Left ventricle myocardium superior (tissue), 1 donor: Measurements from ENCODE around the gene FTCDNL1. TPM values are rescaled to one million over a fixed set of nuclear protein-coding genes. Genes with fewer than 3 reads are reported as not detected.

Source experiments
- ATAC-seq: fragments of 200-7000 bp; cut with Tn5 transposase; one replicate; pipeline ENCODE4 v1.9.1; 2020; ENCODE audit warnings: mild to moderate bottlenecking, moderate library complexity
- DNase-seq: peaks from one replicate; pipeline ENCODE4 v3.0.0-alpha.2; 2020
- intact Hi-C: fragments of 100-400 bp; cut with micrococcal nuclease; formaldehyde crosslinking; loops from one replicate; pipeline ENCODE4 v1.11.0; 2022
- total RNA-seq: library from RNA; stranded (reverse); fragmentation: NEBNext Ultra II Directional; extraction: Animal tissue kit (Norgen Biotek cat#: 25700); gene quantifications from one replicate; pipeline ENCODE4 v1.2.1, GENCODE V29; 2021
- donor health status: DM: no; HTN: yes; CAD: no; lungs with severe emphysema.

FTCDNL1 gene
- total RNA-seq, 1 donor from 2014 or later: 2.0 TPM

GRCh38 chr2:199756211-199756610 is 94.8 kb downstream of the FTCDNL1 start:
- intact Hi-C loops: no loop called here
- DNase-seq (no peak), ATAC-seq (no peak)

DNA sequence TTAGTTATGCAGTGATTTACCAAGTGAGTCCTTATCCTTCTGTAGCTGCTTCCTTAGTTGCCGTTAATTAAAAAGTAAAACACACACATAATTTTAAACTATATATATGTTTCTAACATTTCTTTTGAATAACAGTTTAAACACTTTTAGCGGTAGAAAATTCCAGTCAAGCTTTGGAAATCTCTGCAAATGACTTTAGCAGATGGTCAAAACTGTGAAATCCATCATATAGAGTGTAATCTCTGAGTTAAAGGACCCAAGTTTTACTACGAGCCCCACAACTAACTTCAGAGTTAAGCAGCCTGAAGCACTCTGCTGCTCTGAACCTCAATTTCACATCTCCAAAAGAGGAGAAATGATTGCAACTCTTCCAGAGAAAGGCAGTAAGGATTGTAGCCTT is 96.2 kb downstream of the FTCDNL1 start:
- intact Hi-C loops: no loop called here
- no peak for ATAC-seq
- DNase-seq: no peak

DNA sequence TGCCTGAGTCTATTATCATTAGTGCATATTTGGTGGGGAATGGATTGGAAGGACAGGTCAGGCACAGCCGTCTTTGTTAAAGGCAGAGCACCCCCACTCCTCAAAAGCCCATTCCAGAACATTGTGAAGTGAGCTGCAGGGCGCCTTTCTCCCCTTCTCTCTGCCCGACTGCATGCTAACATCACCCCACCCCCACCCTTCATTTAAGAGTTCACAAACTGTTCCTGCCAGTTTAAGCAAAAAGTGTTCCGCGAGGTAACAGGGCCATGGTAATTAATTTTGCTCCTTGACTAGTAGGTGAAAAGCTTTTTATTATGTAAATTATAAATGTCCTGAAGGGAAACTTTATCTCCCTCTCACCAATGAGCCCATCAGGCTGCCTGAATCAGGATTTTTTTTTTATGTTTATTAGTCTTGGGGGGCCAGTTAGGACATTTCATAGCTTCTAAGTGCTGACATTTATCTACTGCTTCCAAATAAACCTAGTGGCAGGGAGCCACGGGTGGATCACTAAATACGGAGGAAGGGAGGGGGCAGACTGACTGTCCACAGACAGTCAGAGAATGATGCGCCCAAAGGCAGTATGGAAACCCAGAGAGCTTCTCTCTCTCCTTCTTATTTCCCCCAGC is 99.4 kb downstream of the FTCDNL1 start:
- ATAC-seq: no peak
- intact Hi-C loops: no loop called here
- no peak for DNase-seq

- DNase-seq (no peak), ATAC-seq (no peak)
- intact Hi-C loops: loop anchor here (10.0 kb wide), 1 partner anchor 1435 kb away; no protein-coding TSS in a partner anchor
Observed at GRCh38 chr2:199749571-199749970, 101.4 kb downstream of the FTCDNL1 start.

DNA sequence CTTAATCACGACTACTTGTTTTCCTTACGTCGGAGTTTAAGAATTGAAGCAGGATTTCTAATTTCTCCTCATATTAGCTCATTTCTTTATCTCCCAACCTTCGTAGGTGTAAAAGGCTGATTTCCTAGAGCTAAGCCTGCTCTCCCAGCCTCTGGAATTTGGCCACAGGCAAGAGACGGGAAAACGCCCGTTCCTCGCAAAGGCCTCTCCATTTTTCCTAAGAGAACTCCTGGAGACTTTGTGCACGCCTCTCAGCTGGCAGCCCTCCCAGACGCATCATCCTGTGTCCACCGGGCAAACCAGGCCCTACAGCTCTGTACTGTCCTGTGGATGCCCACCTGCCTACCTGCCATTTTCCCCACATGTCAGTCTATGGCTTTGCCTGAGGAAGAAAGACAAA is 106.3 kb downstream of the FTCDNL1 start:
- no peak for ATAC-seq
- intact Hi-C loops: loop anchor here (10.0 kb wide), 1 partner anchor 1430 kb away; no protein-coding TSS in a partner anchor
- no peak for DNase-seq

DNA sequence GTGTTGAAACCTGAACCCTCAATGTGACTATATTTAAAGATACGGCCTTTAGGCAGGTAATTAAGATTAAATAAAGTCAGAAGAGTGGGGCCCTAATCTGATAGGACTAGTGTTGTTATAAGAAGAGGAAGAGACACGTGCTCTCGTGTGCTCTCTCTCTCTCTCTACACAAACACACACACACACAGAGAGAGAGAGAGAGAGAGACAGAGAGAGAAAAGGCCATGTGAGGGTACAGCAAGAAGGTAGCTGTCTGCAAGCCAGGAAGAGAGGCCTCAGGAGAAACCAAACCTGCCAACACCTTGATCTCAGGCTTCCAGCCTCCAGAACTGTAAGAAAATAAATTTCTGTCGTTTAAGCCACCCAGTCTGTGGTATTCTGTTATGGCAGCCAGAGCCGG is 106.7 kb downstream of the FTCDNL1 start:
- ATAC-seq: no peak
- intact Hi-C loops: loop anchor here (10.0 kb wide), 1 partner anchor 1429 kb away; no protein-coding TSS in a partner anchor
- DNase-seq: no peak

DNA sequence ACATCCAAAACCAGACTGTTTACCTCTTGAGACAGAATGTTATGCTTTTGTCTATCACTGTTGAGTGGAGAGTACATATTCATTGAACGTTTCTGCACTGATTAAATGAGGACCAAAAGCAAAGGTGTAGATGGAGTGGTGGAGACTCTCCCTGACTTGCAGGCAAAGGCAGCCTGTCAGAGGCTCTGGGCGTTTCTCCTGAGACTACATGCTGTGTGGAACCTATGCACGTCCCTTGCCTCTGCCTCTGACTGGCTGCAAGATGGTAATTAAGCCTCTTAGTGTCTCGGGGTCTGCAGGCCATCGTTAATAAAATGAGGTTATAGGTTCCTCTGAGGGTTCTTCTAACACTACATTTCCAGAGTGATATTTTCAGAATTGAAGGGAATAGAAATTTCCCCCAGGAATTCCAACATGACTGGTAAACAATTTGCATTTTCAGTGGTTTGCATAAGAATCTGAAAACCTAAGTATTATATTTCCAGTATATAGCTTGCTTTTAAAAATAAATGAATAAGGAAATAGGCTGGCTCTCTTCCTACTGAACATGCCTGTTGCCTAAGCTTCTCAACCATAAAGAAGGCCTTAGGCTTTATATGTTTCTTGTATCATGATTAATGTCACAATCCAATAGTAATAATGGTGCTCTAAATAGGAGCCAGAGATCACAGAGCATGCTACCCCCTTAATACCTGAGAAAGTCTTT is 107.4 kb downstream of the FTCDNL1 start:
- ATAC-seq: no peak
- no peak for DNase-seq
- intact Hi-C loops: loop anchor here (10.0 kb wide), 1 partner anchor 1429 kb away; no protein-coding TSS in a partner anchor

DNA sequence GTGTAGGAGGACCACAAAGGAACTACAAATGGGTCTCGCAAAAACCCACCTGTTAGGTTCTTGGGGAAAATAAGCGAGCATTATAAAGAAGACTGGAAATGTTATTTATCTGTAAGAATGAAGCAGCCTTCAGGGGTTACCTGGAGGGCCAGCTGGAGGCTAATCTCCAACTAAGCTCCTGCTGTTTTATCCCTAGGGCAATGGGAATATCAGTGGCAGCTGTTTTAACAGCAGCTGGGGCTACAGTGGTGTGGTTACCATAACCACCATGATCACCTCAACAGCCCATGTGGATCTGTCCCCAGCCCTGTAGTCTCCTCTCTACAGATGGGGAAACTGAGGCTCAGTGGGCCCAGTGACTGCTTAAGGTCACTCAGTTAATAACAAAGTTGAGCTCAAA is 108.1 kb downstream of the FTCDNL1 start:
- no peak for DNase-seq
- intact Hi-C loops: loop anchor here (10.0 kb wide), 1 partner anchor 1428 kb away; no protein-coding TSS in a partner anchor
- ATAC-seq: no peak

GRCh38 chr2:199740111-199740428 is 110.9 kb downstream of the FTCDNL1 start:
- intact Hi-C loops: loop anchor here (10.0 kb wide), 1 partner anchor 1425 kb away; no protein-coding TSS in a partner anchor
- no peak for ATAC-seq
- no peak for DNase-seq

DNA sequence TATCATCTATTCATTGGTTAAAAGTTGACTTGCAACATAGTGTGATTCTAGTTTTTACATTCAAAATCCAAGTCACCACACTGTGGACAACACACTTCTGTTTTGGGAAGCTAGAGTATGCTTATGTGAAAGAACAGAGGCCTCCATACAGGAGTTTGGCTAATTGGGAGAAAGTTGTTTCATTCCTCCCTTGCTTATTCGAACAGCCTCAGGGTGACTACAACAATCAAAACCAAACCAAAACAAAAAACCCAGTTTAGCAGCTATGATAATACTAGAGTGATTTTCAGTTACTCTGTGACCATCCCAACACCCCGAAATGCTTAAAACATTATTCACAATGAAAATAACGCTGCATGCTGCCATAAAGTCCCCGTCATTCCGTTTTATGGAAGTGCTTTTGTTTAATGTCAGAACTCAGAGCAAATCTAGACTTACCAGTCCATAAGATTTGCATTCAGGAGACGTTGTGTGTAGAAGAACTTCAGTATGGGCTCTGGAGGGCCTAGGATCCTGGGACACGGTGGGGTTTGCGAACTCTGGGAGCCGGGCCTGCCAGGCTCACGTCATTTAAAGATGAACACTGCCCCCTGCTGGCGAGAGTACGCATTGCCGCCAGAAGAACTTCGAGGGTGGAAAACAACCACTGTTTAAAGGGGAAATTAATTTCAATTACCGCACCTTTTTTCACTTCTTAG is 111.4 kb downstream of the FTCDNL1 start:
- peak; percentile 32 for ATAC-seq
- DNase-seq: peak; percentile 77

DNA sequence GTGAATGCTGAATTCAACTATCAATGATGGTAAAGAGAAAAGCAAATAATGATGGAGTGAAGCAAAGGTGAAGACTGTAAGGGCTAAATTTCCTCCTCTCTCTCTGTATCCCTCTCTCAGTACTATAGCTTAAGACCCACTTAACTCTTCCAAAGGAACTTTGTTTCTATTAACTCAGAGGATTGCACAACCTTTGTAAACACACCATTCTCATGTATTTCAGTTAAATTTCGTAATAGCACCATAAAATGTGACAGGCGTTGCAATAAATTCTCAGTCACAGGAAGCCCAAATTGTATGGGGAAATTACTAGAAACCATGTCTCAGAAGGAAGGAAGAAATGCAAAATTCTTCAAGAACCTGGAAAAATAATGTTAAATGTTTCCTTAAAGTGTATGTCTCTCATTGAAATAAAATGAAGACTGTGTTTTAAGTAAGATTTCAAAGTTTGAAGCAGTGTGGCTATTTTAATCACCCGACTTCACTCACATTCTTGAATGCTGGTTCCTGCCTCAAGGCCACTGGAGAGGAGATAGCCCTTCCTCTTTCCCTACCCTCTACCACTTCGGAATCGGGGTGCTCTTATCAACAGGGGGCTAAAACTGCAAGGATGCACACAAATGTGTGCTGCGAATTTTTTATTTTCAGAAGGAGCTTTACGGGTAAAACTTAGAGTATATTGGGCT is 112.1 kb downstream of the FTCDNL1 start:
- ATAC-seq: no peak
- intact Hi-C loops: no loop called here
- DNase-seq: no peak

More for the DNA sequence above, 111.4 kb downstream of the FTCDNL1 start:
- intact Hi-C loops: loop anchor here (10.0 kb wide), 1 partner anchor 1425 kb away; no protein-coding TSS in a partner anchor

GRCh38 chr2:199734651-199735050 is 116.3 kb downstream of the FTCDNL1 start:
- DNase-seq (no peak), ATAC-seq (no peak)
- intact Hi-C loops: no loop called here

- ATAC-seq (no peak), DNase-seq (no peak)
- intact Hi-C loops: no loop called here
Observed at GRCh38 chr2:199734011-199734410, 117.0 kb downstream of the FTCDNL1 start.

GRCh38 chr2:199727801-199728200 is 123.2 kb downstream of the FTCDNL1 start:
- ATAC-seq: no peak
- intact Hi-C loops: no loop called here
- DNase-seq: no peak

GRCh38 chr2:199727306-199727705 is 123.7 kb downstream of the FTCDNL1 start:
- DNase-seq (no peak), ATAC-seq (no peak)
- intact Hi-C loops: no loop called here

GRCh38 chr2:199718074-199718473 is 132.9 kb downstream of the FTCDNL1 start:
- intact Hi-C loops: no loop called here
- no peak for DNase-seq
- ATAC-seq: no peak

DNA sequence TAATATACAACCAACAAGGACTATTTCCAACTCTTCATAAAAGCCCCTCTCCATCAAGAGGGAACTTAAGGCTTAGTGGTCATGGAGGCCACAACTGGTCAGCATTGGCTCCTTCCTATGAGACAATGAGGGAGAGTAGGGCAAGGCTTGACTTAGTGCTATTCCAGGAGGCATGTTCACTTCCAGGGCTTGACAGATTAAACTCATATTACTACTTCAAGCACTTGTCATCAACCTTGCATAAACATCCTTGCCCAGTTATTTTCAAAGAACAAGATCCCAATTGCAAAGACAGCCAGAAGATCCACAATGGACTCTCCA is 133.4 kb downstream of the FTCDNL1 start:
- no peak for DNase-seq
- intact Hi-C loops: no loop called here
- no peak for ATAC-seq

- intact Hi-C loops: no loop called here
- no peak for ATAC-seq
- no peak for DNase-seq
Observed at GRCh38 chr2:199716807-199717586, 134.0 kb downstream of the FTCDNL1 start.

DNA sequence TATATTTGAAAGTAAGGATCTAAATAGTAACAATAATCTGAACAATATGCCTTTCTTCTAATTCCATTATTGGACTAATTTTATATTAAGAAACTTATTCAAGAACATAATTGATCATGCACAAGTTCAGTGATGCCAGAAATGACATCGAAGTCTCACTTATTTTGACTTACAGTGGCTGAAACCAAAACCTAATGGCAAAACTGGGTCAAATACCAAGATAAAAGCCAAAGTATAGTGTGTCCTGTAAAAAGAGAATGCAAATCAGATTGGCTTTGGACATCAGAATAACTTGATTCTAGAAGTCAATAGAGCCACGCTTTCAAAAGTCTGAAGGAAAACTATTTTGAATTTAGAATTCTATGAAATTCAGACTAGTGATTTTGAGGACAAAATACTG is 137.2 kb downstream of the FTCDNL1 start:
- intact Hi-C loops: no loop called here
- no peak for DNase-seq
- ATAC-seq: no peak
